Choroid plexus epithelial cell (primary cell): ENCODE results near the gene AACS.
A peak's percentile ranks its signal among the peaks of the same experiment; 100 is the strongest.
"Not testable (repeated sequence)": the region's sequence is repeated elsewhere in the genome, so short reads cannot be mapped to it uniquely, and the experiment has no call there.

Source experiments
- DNase-seq: peaks from one replicate; pipeline ENCODE4 v3.0.0-alpha.2; 2010; ENCODE audit warnings: low read depth
- H3K4me3 ChIP-seq: 2 replicates; pipeline ENCODE4 v1.5.1; 2011; ENCODE audit warnings: low read depth, mild to moderate bottlenecking, control low read depth, low read length, moderate library complexity
- CTCF ChIP-seq: conservative IDR thresholded peaks from 2 replicates; pipeline ENCODE4 v1.5.1; 2011; ENCODE audit warnings: low read depth, mild to moderate bottlenecking, control low read depth, inconsistent platforms, low read length, moderate library complexity

The AACS gene

GRCh38 chr12:125140279-125141209, 75.3 kb downstream of the AACS start:
- H3K4me3 ChIP-seq: no peak overlapping the region
- DNase-seq: peak; percentile 68

GRCh38 chr12:125141210-125141573, 76.0 kb downstream of the AACS start:
- not testable (repeated sequence) for DNase-seq, H3K4me3 ChIP-seq

More at GRCh38 chr12:125140279-125141209, 75.3 kb downstream of the AACS start:
- TF ChIP-seq CTCF: no peak

- H3K4me3 ChIP-seq: no peak overlapping the region
- TF ChIP-seq CTCF: no peak
- no peak for DNase-seq
These were observed 77.4 kb downstream of the AACS start for GRCh38 chr12:125142601-125143000.

- H3K4me3 ChIP-seq: no peak overlapping the region
- DNase-seq: peak; percentile 26
- no peak for TF ChIP-seq CTCF
These were observed 78.3 kb downstream of the AACS start for GRCh38 chr12:125143491-125143890.

GRCh38 chr12:125145196-125145595, 80.0 kb downstream of the AACS start:
- no peak for DNase-seq
- H3K4me3 ChIP-seq: no peak overlapping the region
- no peak for TF ChIP-seq CTCF

- no peak for DNase-seq
- no peak for TF ChIP-seq CTCF
- no peak overlapping the region for H3K4me3 ChIP-seq
These were observed 83.1 kb downstream of the AACS start for GRCh38 chr12:125148316-125148715.

- DNase-seq: no peak
- H3K4me3 ChIP-seq: no peak overlapping the region
- no peak for TF ChIP-seq CTCF
These were observed 84.2 kb downstream of the AACS start for GRCh38 chr12:125149160-125150108.
